Measurements from ENCODE around the gene MMGT1. TPM values are rescaled to one million over a fixed set of nuclear protein-coding genes. Genes with fewer than 3 reads are reported as not detected.

MMGT1 gene
- total and polyA plus RNA-seq, 2 donors = 21.4 to 23.8 TPM

Other genes starting within 250 kb of the MMGT1 start
- not detected for gene CT45A3, start 205.8 kb downstream of the MMGT1 start, total RNA-seq
- not detected for gene CT45A3, start 205.8 kb downstream of the MMGT1 start, polyA plus RNA-seq
- gene CT45A5, start 188.5 kb downstream of the MMGT1 start, total RNA-seq = not detected
- not detected for gene CT45A5, start 188.5 kb downstream of the MMGT1 start, polyA plus RNA-seq
- not detected for gene CT45A6, start 171.2 kb downstream of the MMGT1 start, total RNA-seq
- not detected for gene CT45A6, start 171.2 kb downstream of the MMGT1 start, polyA plus RNA-seq
- gene CT45A2, start 154.0 kb downstream of the MMGT1 start, total RNA-seq = not detected
- not detected for gene CT45A2, start 154.0 kb downstream of the MMGT1 start, polyA plus RNA-seq
- gene CT45A7, start 136.7 kb downstream of the MMGT1 start, total RNA-seq = not detected
- gene CT45A7, start 136.7 kb downstream of the MMGT1 start, polyA plus RNA-seq = not detected
- gene CT45A8, start 119.5 kb downstream of the MMGT1 start, total RNA-seq = not detected
- gene CT45A8, start 119.5 kb downstream of the MMGT1 start, polyA plus RNA-seq = not detected
- not detected for gene CT45A9, start 102.2 kb downstream of the MMGT1 start, total RNA-seq
- gene CT45A9, start 102.2 kb downstream of the MMGT1 start, polyA plus RNA-seq = not detected
- not detected for gene CT45A10, start 80.5 kb downstream of the MMGT1 start, total RNA-seq
- not detected for gene CT45A10, start 80.5 kb downstream of the MMGT1 start, polyA plus RNA-seq
- not detected for gene SAGE1, start 80.3 kb downstream of the MMGT1 start, total RNA-seq
- gene SAGE1, start 80.3 kb downstream of the MMGT1 start, polyA plus RNA-seq = not detected
- 22.9 TPM for gene SLC9A6, start 11.4 kb upstream of the MMGT1 start, total RNA-seq
- gene SLC9A6, start 11.4 kb upstream of the MMGT1 start, polyA plus RNA-seq = 11.3 TPM
- 578 TPM for gene FHL1, start 173.5 kb upstream of the MMGT1 start, total RNA-seq
- 736 TPM for gene FHL1, start 173.5 kb upstream of the MMGT1 start, polyA plus RNA-seq

All from urinary bladder (tissue), 2 donors.